ENCODE data around the gene MOSPD3.

The MOSPD3 gene

DNA sequence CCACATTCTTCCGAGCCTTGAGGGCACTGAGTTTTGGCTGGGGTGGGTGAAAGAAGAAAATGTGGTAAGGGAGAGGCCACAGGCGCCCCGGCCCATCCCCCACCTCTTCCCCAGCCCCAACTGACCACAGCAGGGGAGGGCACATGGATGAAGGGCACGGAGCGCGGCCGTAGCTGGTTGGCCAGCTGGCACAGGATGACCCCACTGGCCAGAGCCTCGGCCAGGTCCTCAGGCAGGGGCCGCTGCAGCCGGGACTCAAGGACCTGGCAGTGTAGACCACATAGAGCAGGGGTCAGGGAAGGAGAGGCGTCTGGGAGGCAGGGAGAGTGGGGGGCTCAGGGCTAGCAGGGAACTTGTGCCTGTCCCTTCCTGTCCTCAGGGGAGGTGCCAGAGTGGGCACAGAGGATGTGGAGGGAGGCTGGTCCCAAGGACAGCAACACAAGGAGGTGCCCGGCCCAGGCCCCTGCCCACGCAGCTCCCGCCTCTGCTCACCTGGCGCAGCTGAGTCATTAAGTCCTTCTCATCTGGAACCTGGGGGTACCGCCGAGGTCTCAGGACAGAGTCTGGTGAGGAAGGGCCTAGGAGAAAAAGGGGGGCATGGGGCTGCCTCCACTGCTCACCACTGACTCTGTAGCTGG is 36.5 kb upstream of the MOSPD3 start:
- Histone ChIP-seq H3K4me1 (ENCODE audit: control insufficient read depth in 5 of 5, insufficient read depth in 5 of 5, low read length in 5 of 5) (peaks cover 0 to 3% (median under 1%) of the 10 kb centered on the region in 5 donors), H3K27me3 (ENCODE audit: control insufficient read depth in 5 of 5, insufficient read depth in 4 of 5, low read length in 5 of 5) (no peaks in the 10 kb centered on the region), H3K4me3 (ENCODE audit: low read depth in 1 of 5, low read length in 5 of 5) (no peak overlapping the region), H3K9me3 (ENCODE audit: control insufficient read depth in 5 of 5, low read length in 5 of 5) (no peaks in the 10 kb centered on the region), H3K9ac (ENCODE audit: low read length in 5 of 5) (no peak overlapping the region), H3K36me3 (ENCODE audit: control insufficient read depth in 5 of 5, insufficient read depth in 5 of 5, low read length in 5 of 5) (peaks cover 0 to 77% (median 61%) of the 10 kb centered on the region in 5 donors), H3K27ac (ENCODE audit: low read depth, low read length) (no peak overlapping the region)

DNA sequence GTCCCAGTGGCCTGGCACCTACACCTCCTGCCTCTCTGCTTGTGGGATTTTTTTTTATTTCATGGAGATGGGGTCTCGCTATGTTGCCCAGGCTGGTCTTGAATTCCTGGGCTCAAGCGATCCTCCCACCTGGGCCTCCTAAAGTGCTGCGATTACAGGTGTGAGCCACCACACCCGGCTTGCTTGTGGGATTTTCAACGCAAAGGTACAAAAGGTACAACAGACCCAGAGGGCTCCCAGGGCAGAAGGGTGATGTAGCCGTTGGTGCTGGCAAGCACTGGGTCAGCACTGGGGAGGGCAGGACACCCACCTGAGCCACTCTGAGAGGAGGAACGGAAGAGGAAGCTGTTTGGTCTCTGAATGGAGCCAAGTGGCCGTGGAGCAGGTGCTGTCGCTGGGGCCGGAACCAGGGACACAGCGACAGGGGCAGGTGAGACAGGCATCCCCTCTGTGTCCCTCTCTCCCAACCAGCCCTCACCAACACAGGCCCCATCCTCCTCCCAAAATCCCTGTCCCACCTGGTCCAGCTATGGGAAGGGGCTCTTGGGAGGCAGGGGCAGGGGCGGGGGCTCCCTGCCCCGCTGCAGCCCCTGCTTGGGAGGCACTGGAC is 35.9 kb upstream of the MOSPD3 start:
- H3K9me3 ChIP-seq (ENCODE audit: control insufficient read depth in 5 of 5, low read length in 5 of 5): no peaks in the 10 kb centered on the region
- no peak overlapping the region for H3K27ac ChIP-seq (ENCODE audit: low read depth, low read length)
- peaks cover 0 to 83% (median 67%) of the 10 kb centered on the region in 5 donors for H3K36me3 ChIP-seq (ENCODE audit: control insufficient read depth in 5 of 5, insufficient read depth in 5 of 5, low read length in 5 of 5)
- no peaks in the 10 kb centered on the region for H3K27me3 ChIP-seq (ENCODE audit: control insufficient read depth in 5 of 5, insufficient read depth in 4 of 5, low read length in 5 of 5)
- H3K4me3 ChIP-seq (ENCODE audit: low read depth in 1 of 5, low read length in 5 of 5): no peak overlapping the region
- H3K9ac ChIP-seq (ENCODE audit: low read length in 5 of 5): no peak overlapping the region
- no peaks in the 10 kb centered on the region for H3K4me1 ChIP-seq (ENCODE audit: control insufficient read depth in 5 of 5, insufficient read depth in 5 of 5, low read length in 5 of 5)

DNA sequence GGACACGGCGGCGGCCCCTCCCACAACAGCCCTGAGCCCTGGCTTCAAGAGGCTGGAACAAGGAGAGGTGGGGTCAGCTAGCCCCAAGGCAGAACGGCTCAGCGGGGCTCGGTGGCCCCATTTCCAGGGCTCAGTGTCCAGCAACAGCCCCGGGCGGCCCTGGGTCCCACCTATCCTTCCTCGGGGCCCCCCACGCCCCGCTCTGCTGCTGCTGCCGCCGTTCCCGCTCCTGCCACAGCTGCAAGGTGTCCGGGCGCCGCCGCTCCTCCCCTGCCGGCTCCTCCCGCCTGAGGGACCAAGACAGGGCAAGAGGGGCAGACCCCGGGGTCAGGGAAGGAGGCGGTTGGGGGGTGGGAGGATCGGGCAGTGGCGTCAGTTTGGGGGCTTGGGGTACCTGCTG is 35.2 kb upstream of the MOSPD3 start:
- Histone ChIP-seq H3K9me3 (ENCODE audit: control insufficient read depth in 5 of 5, low read length in 5 of 5) (no peaks in the 10 kb centered on the region), H3K4me1 (ENCODE audit: control insufficient read depth in 5 of 5, insufficient read depth in 5 of 5, low read length in 5 of 5) (peaks cover 0 to 3% (median 2%) of the 10 kb centered on the region in 5 donors), H3K27ac (ENCODE audit: low read depth, low read length) (no peak overlapping the region), H3K4me3 (ENCODE audit: low read depth in 1 of 5, low read length in 5 of 5) (no peak overlapping the region), H3K9ac (ENCODE audit: low read length in 5 of 5) (no peak overlapping the region), H3K36me3 (ENCODE audit: control insufficient read depth in 5 of 5, insufficient read depth in 5 of 5, low read length in 5 of 5) (peaks cover 0 to 89% (median 73%) of the 10 kb centered on the region in 5 donors), H3K27me3 (ENCODE audit: control insufficient read depth in 5 of 5, insufficient read depth in 4 of 5, low read length in 5 of 5) (no peaks in the 10 kb centered on the region)

DNA sequence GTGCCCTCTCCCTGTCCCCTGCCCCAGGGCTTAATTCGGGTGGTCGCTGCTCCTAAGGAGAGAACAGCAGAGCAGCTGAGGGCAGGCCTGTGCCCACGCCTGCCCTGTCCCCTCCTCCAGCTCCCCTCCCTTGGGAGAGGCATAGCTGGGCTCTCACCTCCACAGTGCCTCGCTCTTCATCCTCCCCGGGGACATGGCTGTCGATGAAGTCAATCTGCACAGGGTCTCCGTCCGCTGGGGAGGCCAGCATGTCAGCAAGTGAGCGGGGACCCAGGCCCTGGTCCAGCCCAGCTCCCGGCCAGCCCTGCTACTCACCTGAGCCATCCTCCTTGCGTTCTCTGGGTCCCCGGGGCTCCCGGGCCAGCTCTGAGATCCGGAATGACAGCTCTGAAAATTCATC is 34.8 kb upstream of the MOSPD3 start:
- H3K4me1 ChIP-seq (ENCODE audit: control insufficient read depth in 5 of 5, insufficient read depth in 5 of 5, low read length in 5 of 5): peaks cover 0 to 7% (median 6%) of the 10 kb centered on the region in 5 donors
- no peak overlapping the region for H3K27ac ChIP-seq (ENCODE audit: low read depth, low read length)
- peaks cover 0 to 93% (median 75%) of the 10 kb centered on the region in 5 donors for H3K36me3 ChIP-seq (ENCODE audit: control insufficient read depth in 5 of 5, insufficient read depth in 5 of 5, low read length in 5 of 5)
- H3K27me3 ChIP-seq (ENCODE audit: control insufficient read depth in 5 of 5, insufficient read depth in 4 of 5, low read length in 5 of 5): no peaks in the 10 kb centered on the region
- H3K9ac ChIP-seq (ENCODE audit: low read length in 5 of 5): no peak overlapping the region
- H3K9me3 ChIP-seq (ENCODE audit: control insufficient read depth in 5 of 5, low read length in 5 of 5): no peaks in the 10 kb centered on the region
- no peak overlapping the region for H3K4me3 ChIP-seq (ENCODE audit: low read depth in 1 of 5, low read length in 5 of 5)

DNA sequence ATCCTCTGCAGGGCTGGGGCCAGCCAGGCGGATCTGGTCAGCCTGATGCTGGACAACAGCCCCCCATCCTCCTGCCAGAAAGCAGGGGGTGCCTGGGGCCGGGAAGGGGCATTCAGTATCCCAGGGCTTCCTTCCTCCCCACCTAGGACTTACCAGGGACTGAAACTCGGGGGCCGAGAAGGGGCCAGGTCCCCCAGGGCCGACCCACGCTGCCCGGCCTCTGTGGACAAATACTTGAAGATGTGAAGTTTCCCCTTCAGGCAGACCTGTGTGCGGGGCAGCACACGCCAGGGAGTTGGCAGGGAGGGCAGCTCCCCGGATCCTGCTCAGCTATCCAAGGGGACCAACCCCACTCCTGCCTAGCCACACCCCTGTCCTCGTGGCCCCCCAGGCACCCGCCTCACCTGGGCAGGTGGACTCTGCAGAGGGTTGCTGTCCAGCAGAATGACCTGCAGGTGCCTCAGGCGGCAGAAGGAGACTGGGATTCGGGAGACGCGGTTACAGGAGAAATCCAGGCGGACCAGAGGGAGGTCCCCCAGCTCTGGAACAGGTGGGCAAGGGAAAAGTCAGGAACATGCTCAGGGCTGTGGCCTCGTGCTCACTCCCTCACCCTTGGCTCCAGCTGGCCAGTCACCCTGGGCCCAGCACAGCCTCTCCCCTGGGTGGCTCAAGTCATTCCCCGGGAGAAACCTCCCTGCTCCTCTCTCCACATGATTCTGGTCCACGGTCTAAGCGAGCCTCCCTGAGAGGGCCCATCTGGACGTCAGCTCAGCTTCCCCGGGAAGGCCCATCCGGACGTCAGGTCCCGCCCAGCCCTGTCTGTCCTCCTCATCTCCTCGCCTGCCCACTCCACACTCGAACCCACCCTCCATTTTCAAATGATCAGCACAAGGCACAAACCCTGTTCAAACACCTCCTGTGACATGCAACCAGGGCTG is 33.8 kb upstream of the MOSPD3 start:
- H3K9ac ChIP-seq (ENCODE audit: low read length in 5 of 5): no peak overlapping the region
- peaks cover 2 to 17% (median 16%) of the 10 kb centered on the region in 5 donors for H3K4me1 ChIP-seq (ENCODE audit: control insufficient read depth in 5 of 5, insufficient read depth in 5 of 5, low read length in 5 of 5)
- peaks cover 0 to 90% (median 76%) of the 10 kb centered on the region in 5 donors for H3K36me3 ChIP-seq (ENCODE audit: control insufficient read depth in 5 of 5, insufficient read depth in 5 of 5, low read length in 5 of 5)
- no peaks in the 10 kb centered on the region for H3K9me3 ChIP-seq (ENCODE audit: control insufficient read depth in 5 of 5, low read length in 5 of 5)
- no peak overlapping the region for H3K4me3 ChIP-seq (ENCODE audit: low read depth in 1 of 5, low read length in 5 of 5)
- no peak overlapping the region for H3K27ac ChIP-seq (ENCODE audit: low read depth, low read length)
- H3K27me3 ChIP-seq (ENCODE audit: control insufficient read depth in 5 of 5, insufficient read depth in 4 of 5, low read length in 5 of 5): no peaks in the 10 kb centered on the region

DNA sequence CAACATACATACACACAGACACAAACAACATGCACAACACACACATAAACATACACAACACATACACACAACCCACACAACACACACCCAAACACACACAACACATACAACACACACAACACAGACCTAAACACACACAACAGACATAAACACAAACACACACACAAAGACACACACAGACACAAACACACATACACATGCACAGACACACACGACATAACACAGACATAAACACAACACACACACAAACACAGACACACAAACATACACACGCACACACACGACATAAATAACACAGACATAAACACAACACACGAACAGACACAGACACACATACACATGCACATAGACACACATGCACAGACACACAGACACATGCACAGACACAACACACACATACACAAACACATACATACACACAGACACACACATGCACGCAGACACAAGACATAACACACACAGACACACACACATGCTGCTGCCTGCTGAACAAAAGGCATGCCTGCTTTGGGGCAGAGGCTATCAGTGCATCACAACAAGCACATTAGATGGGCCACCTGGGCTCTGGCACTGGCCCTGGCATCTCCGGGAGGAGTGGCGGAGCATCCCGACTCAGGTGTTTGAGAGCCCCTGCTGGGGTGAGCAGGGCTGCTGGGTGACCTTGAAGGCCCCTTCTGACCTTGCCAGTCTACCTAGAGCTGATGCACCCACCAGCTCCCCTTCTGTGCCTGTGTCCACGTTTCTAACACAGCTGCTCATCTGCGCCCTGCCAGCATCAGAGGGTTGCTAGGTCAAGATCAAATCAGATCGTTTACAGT is 31.7 kb upstream of the MOSPD3 start:
- H3K9me3 ChIP-seq (ENCODE audit: control insufficient read depth in 5 of 5, low read length in 5 of 5): no peaks in the 10 kb centered on the region
- H3K9ac ChIP-seq (ENCODE audit: low read length in 5 of 5): no peak overlapping the region
- H3K27ac ChIP-seq (ENCODE audit: low read depth, low read length): no peak overlapping the region
- H3K4me1 ChIP-seq (ENCODE audit: control insufficient read depth in 5 of 5, insufficient read depth in 5 of 5, low read length in 5 of 5): peaks cover 10 to 37% (median 36%) of the 10 kb centered on the region in 5 donors
- peaks cover 0 to 72% (median 65%) of the 10 kb centered on the region in 5 donors for H3K36me3 ChIP-seq (ENCODE audit: control insufficient read depth in 5 of 5, insufficient read depth in 5 of 5, low read length in 5 of 5)
- H3K27me3 ChIP-seq (ENCODE audit: control insufficient read depth in 5 of 5, insufficient read depth in 4 of 5, low read length in 5 of 5): no peaks in the 10 kb centered on the region
- H3K4me3 ChIP-seq (ENCODE audit: low read depth in 1 of 5, low read length in 5 of 5): no peak overlapping the region

DNA sequence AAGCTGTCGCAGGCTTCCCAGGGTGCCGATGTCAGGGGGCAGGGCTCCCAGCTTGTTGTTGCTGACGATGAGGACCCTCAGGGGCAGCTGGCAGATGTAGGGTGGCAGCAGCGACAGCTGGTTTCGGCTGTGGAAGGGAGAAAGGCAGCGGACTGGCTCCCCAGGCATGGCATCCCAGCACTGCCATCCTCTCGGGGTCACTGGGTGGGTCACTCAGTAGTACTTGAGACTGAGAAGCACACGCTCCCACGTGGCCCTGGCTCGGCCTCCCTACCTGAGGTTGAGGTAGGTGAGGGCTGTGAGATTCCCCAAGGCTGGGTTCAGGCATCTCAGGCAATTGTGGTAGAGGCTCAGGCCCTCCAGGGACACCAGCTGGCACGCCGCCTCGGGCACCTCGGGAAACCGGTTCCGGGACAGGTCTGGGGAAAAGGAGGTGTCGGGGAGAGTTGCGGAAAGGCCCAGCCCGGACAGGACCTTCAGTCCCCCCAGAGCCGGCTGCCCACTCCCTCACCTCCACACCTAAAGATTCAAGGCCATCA is 30.2 kb upstream of the MOSPD3 start:
- Histone ChIP-seq H3K4me3 (ENCODE audit: low read depth in 1 of 5, low read length in 5 of 5) (no peak overlapping the region), H3K4me1 (ENCODE audit: control insufficient read depth in 5 of 5, insufficient read depth in 5 of 5, low read length in 5 of 5) (peaks cover 11 to 43% (median 43%) of the 10 kb centered on the region in 5 donors), H3K27me3 (ENCODE audit: control insufficient read depth in 5 of 5, insufficient read depth in 4 of 5, low read length in 5 of 5) (no peaks in the 10 kb centered on the region), H3K36me3 (ENCODE audit: control insufficient read depth in 5 of 5, insufficient read depth in 5 of 5, low read length in 5 of 5) (peaks cover 0 to 57% (median 50%) of the 10 kb centered on the region in 5 donors), H3K9ac (ENCODE audit: low read length in 5 of 5) (peak overlapping the region in 1 of 5 donors; percentile 53), H3K9me3 (ENCODE audit: control insufficient read depth in 5 of 5, low read length in 5 of 5) (no peaks in the 10 kb centered on the region), H3K27ac (ENCODE audit: low read depth, low read length) (no peak overlapping the region)

DNA sequence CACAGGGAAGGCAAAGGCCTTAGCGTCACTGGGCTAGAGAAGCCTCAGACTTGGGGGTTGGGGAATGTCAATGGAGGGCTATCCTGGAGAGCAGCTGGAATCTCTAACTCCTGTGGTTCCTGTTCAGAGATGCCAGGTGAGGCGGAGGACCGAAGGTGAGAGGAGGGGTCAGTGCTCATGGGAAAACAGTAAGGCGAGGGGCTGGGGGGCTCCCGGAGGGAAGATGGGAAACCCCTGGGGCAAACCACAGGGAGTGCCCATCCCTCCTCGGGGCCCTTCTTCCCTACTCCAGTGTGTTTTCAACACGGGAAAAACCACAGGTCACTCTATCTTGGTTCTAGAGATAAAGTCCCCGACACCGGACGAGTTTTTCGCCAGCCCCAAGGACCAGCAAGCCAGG is 29.7 kb upstream of the MOSPD3 start:
- H3K27ac ChIP-seq (ENCODE audit: low read depth, low read length): no peak overlapping the region
- H3K4me3 ChIP-seq (ENCODE audit: low read depth in 1 of 5, low read length in 5 of 5): peak overlapping the region in 1 of 5 donors; percentile 40
- H3K36me3 ChIP-seq (ENCODE audit: control insufficient read depth in 5 of 5, insufficient read depth in 5 of 5, low read length in 5 of 5): peaks cover 0 to 52% (median 45%) of the 10 kb centered on the region in 5 donors
- no peaks in the 10 kb centered on the region for H3K27me3 ChIP-seq (ENCODE audit: control insufficient read depth in 5 of 5, insufficient read depth in 4 of 5, low read length in 5 of 5)
- H3K9ac ChIP-seq (ENCODE audit: low read length in 5 of 5): peak overlapping the region in 2 of 5 donors; percentile 41 to 56
- no peaks in the 10 kb centered on the region for H3K9me3 ChIP-seq (ENCODE audit: control insufficient read depth in 5 of 5, low read length in 5 of 5)
- H3K4me1 ChIP-seq (ENCODE audit: control insufficient read depth in 5 of 5, insufficient read depth in 5 of 5, low read length in 5 of 5): peaks cover 11 to 45% (median 44%) of the 10 kb centered on the region in 5 donors
